ENCODE results near the gene ZFP36L1. TPM values are rescaled to one million over a fixed set of nuclear protein-coding genes. Genes with fewer than 3 reads are reported as not detected.

The ZFP36L1 gene
- total and polyA plus RNA-seq, 10 of the 15 experiments (the other 5 are each of a cell fraction or from before 2014, with no cell fraction given), result 22.0 to 184 (median 66.1) TPM

- TF ChIP-seq, protein P1, sequence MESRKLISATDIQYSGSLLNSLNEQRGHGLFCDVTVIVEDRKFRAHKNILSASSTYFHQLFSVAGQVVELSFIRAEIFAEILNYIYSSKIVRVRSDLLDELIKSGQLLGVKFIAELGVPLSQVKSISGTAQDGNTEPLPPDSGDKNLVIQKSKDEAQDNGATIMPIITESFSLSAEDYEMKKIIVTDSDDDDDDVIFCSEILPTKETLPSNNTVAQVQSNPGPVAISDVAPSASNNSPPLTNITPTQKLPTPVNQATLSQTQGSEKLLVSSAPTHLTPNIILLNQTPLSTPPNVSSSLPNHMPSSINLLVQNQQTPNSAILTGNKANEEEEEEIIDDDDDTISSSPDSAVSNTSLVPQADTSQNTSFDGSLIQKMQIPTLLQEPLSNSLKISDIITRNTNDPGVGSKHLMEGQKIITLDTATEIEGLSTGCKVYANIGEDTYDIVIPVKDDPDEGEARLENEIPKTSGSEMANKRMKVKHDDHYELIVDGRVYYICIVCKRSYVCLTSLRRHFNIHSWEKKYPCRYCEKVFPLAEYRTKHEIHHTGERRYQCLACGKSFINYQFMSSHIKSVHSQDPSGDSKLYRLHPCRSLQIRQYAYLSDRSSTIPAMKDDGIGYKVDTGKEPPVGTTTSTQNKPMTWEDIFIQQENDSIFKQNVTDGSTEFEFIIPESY (IDR thresholded peaks at IDR 0.05), result no peak
- no peak for TF ChIP-seq FOXK2 (IDR thresholded peaks at IDR 0.05)
- no peak for TF ChIP-seq JUNB (IDR thresholded peaks at IDR 0.05)
- TF ChIP-seq, protein P2, sequence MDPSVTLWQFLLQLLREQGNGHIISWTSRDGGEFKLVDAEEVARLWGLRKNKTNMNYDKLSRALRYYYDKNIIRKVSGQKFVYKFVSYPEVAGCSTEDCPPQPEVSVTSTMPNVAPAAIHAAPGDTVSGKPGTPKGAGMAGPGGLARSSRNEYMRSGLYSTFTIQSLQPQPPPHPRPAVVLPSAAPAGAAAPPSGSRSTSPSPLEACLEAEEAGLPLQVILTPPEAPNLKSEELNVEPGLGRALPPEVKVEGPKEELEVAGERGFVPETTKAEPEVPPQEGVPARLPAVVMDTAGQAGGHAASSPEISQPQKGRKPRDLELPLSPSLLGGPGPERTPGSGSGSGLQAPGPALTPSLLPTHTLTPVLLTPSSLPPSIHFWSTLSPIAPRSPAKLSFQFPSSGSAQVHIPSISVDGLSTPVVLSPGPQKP (IDR thresholded peaks at IDR 0.05; ENCODE audit: low read depth, low read length), result no peak
- no peak for TF ChIP-seq ZNF207 (IDR thresholded peaks at IDR 0.05; ENCODE audit: borderline replicate concordance)
- no peak for TF ChIP-seq PML (IDR thresholded peaks at IDR 0.05; ENCODE audit: low read length)
- no peak for TF ChIP-seq FOXM1 (IDR thresholded peaks at IDR 0.05; ENCODE audit: low read depth, low read length)
- TF ChIP-seq SMC3 (IDR thresholded peaks at IDR 0.05; ENCODE audit: borderline replicate concordance, low read length), result no peak
Observed at GRCh38 chr14:68793734-68794129, 865 bp upstream of the ZFP36L1 start (continued).

GRCh38 chr14:68792678-68792978, 239 bp downstream of the ZFP36L1 start:
- in situ Hi-C loops (cut with MboI), result loop anchor here (5.0 to 10.0 kb wide), 3 partner anchors 390 to 545 kb away; no protein-coding TSS in a partner anchor
- ChIA-PET POLR2A (interaction anchor here (0.6 to 9.5 kb wide), 10 partner anchors 15 to 808 kb away, joined by 3 to 115 read pairs (median 4); no protein-coding TSS in a partner anchor), SMC1A (ENCODE audit: uncharacterized antibody, unreplicated experiment) (interaction anchor here (1.0 to 9.5 kb wide), 5 partner anchors 26 to 517 kb away, joined by 3 to 200 read pairs (median 5); no protein-coding TSS in a partner anchor), RAD21 (ENCODE audit: unreplicated experiment) (interaction anchor here (0.6 to 10.7 kb wide), 24 partner anchors 11 to 848 kb away, joined by 3 to 244 read pairs (median 4); no protein-coding TSS in a partner anchor), CTCF (interaction anchor here (0.7 to 9.5 kb wide), 2 partner anchors 29 to 286 kb away, joined by 3 to 254 read pairs; no protein-coding TSS in a partner anchor)
- Histone ChIP-seq H3K27ac (ENCODE audit: control insufficient read depth, insufficient read depth) (peak overlapping the region; percentile 100), H3K9me3 (replicated peaks; ENCODE audit: control insufficient read depth, insufficient read depth, low read length) (no peaks in the 10 kb centered on the region), H3K27me3 (replicated peaks in 1 of 2; ENCODE audit: control insufficient read depth in 2 of 2, insufficient read depth in 2 of 2, low read length in 1 of 2) (no peaks in the 10 kb centered on the region), H4K20me1 (ENCODE audit: control insufficient read depth, insufficient read depth) (peaks cover 22% of the 10 kb centered on the region), H3K79me2 (ENCODE audit: control insufficient read depth, insufficient read depth, low read length) (peaks cover 72% of the 10 kb centered on the region), H3K9ac (ENCODE audit: control insufficient read depth, insufficient read depth, low read length) (peak overlapping the region; percentile 99), H2AFZ (ENCODE audit: control insufficient read depth, low read depth, low read length) (no peak overlapping the region; the same call in 1 of the 2 replicates), H3K4me3 (peak overlapping the region; percentile 97), H3K4me1 (ENCODE audit: control insufficient read depth, insufficient read depth, low read length) (peaks cover 15% of the 10 kb centered on the region), H3K36me3 (ENCODE audit: control insufficient read depth in 2 of 2, insufficient read depth in 2 of 2, low read length in 1 of 2) (peaks cover 13 to 16% of the 10 kb centered on the region in 2 experiments), H3K4me2 (ENCODE audit: control insufficient read depth, insufficient read depth) (peak overlapping the region; percentile 94)
- intact Hi-C loops (cut with micrococcal nuclease; ENCODE audit: unreplicated experiment), result loop anchor here (2.0 kb wide), 1 partner anchor 388 kb away; no protein-coding TSS in a partner anchor
- TSS peak; percentile 32 for BruUV-seq (replicated peaks)
- FAIRE-seq (no peak), DNase-seq (ENCODE audit: low read depth, low spot score) (no peak), ATAC-seq (no peak)
- 1% methylated on average over 13 of the region's 13 CpGs for WGBS (ENCODE audit: insufficient coverage, insufficient replicate concordance, low lambda C conversion rate, missing lambda C conversion rate)
- peak; percentile 52; the same call in 1 of the 2 replicates for TF ChIP-seq RB1 (IDR thresholded peaks at IDR 0.05; ENCODE audit: borderline replicate concordance)
- TF ChIP-seq MLLT1 (IDR thresholded peaks at IDR 0.05), result peak; percentile 98
- TF ChIP-seq SMAD1 (IDR thresholded peaks at IDR 0.05; ENCODE audit: low read depth, partially characterized antibody), result peak; percentile 97
- peak; percentile 68; the same call in 1 of the 2 replicates for TF ChIP-seq WRNIP1 (IDR thresholded peaks at IDR 0.05; ENCODE audit: borderline replicate concordance, low read depth, low read length)
- TF ChIP-seq FOXM1 (IDR thresholded peaks at IDR 0.05; ENCODE audit: low read depth, low read length), result no peak
- no peak for TF ChIP-seq TBL1XR1 (IDR thresholded peaks at IDR 0.05; ENCODE audit: low read depth, low read length)
- TF ChIP-seq YBX1 (IDR thresholded peaks at IDR 0.05), result no peak
- TF ChIP-seq, protein P3, sequence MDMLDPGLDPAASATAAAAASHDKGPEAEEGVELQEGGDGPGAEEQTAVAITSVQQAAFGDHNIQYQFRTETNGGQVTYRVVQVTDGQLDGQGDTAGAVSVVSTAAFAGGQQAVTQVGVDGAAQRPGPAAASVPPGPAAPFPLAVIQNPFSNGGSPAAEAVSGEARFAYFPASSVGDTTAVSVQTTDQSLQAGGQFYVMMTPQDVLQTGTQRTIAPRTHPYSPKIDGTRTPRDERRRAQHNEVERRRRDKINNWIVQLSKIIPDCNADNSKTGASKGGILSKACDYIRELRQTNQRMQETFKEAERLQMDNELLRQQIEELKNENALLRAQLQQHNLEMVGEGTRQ (IDR thresholded peaks at IDR 0.05; ENCODE audit: borderline replicate concordance, low read depth, low read length), result no peak
- no peak for TF ChIP-seq BHLHE40 (IDR thresholded peaks at IDR 0.05; ENCODE audit: borderline replicate concordance in 1 of 2, low read depth in 2 of 2, low read length in 1 of 2)
- no peak for TF ChIP-seq SUZ12 (IDR thresholded peaks at IDR 0.05; ENCODE audit: unreplicated experiment)
- TF ChIP-seq POLR2A (IDR thresholded peaks at IDR 0.05; ENCODE audit: low read depth, low read length), result peak; percentile 12; the same call in 1 of the 2 replicates

Measured in GM12878 (cell line).